GM19099 (cell line): ENCODE measurements around the gene PIK3C2B.
A peak's percentile ranks its signal among the peaks of the same experiment; 100 is the strongest.

Experiments
- POLR2A ChIP-seq: IDR thresholded peaks from 3 replicates; pipeline ENCODE4 v1.6.1; 2011; ENCODE audit warnings: low read depth; ENCODE audit not compliant: insufficient read length; ENCODE audit errors: extremely low read depth

Gene PIK3C2B

DNA sequence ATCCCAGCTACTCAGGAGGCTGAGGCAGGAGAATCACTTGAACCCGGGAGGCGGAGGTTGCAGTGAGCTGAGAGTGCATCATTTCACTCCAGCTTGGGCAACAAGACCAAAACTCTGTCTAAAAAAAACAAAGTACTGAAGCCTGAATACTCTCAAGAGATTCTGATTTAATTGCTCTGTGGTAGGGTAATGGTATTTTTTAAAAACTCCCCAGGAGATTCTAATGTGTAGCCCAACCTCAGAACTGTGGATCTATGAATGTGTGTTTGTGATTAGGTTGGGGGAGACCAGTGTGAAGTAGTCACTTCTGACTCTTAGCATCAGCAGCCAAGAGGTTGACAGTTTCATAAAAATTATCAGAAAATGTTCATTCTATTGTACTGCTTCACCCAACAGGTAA, 21.9 kb downstream of the PIK3C2B start:
- TF ChIP-seq POLR2A = no peak

DNA sequence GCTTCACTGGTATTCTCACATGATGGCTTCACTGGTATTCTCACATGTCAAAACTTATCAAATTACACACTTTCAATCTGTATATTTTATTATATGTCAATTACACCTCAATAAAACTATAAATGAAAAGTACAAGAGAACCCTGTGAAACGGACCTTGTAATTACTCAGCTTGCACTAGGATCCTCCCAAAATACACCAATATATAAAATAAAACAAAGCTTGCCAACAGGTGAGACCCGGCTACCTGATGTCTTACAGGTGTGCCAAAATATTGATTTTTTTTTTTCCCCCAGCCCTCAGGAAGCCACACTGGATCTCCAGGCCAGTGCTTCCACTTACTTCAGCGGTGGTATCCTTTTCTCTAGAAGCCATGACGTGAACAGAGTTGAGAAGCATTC, 22.9 kb downstream of the PIK3C2B start:
- TF ChIP-seq POLR2A = no peak

DNA sequence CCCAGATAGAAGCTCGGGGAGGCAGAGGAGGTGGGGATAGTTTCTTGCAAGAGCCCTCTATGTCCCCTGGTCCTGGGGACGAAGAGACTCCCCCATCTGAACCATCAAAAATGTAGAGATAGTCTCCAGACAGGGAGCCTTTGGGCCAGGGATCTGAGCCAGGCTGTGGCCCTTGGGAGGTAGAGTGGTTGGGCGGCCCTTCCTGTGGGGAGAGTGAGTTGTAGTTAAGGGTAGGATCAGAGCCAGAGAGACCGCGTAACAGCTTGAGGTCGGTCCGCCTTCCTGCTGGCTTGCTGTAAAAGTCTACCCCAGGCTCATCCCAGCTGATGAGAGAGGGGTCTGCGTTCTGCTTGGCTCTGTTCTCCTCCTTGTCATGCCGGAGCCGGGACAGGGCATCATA, 25.3 kb downstream of the PIK3C2B start:
- TF ChIP-seq POLR2A = no peak

DNA sequence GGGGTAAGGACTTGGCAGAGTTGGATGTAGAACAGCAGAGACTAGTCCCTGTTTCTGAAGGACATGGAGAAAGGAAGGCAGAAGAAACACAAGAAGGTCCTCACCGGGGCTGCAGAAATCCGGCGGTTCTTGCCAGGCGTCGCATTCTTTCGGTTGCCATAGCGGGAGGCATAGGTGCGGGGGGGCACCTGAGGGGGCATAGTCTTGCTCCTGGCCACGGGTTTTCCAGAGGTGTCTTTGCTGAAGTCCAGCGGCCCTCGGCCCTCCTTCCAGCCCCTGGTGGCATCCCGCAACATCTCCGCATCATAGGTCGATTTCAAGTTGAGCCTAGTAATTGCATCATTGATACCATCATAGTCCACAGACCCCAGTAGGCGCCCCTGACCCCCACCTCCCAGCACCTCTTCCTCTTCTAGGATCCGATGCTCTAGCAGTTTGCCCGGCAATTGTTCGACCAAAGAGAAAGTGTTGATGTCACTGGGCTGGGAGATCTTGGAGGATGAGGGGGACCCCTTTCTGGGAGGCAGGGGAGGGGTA, 25.8 kb downstream of the PIK3C2B start:
- no peak for TF ChIP-seq POLR2A

DNA sequence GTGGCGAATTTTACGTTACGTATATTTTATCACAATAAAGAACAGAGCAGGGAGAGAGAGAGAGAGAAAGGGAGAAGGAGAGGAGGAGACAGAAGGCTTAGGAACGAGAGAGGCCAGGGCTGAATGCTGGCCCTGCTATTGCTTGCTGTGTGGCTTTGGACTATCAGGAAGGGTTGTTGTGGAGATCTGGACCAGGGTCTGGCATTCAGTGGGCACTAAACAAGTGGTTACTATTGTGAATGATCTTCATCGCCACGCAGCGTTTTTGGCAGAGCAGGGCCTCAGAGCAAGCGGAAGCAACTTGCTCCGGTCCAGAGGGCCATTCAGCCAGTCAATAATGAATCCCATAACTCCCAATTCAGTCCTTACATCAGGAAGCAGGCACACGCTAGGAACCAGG, 26.4 kb downstream of the PIK3C2B start:
- TF ChIP-seq POLR2A = no peak

DNA sequence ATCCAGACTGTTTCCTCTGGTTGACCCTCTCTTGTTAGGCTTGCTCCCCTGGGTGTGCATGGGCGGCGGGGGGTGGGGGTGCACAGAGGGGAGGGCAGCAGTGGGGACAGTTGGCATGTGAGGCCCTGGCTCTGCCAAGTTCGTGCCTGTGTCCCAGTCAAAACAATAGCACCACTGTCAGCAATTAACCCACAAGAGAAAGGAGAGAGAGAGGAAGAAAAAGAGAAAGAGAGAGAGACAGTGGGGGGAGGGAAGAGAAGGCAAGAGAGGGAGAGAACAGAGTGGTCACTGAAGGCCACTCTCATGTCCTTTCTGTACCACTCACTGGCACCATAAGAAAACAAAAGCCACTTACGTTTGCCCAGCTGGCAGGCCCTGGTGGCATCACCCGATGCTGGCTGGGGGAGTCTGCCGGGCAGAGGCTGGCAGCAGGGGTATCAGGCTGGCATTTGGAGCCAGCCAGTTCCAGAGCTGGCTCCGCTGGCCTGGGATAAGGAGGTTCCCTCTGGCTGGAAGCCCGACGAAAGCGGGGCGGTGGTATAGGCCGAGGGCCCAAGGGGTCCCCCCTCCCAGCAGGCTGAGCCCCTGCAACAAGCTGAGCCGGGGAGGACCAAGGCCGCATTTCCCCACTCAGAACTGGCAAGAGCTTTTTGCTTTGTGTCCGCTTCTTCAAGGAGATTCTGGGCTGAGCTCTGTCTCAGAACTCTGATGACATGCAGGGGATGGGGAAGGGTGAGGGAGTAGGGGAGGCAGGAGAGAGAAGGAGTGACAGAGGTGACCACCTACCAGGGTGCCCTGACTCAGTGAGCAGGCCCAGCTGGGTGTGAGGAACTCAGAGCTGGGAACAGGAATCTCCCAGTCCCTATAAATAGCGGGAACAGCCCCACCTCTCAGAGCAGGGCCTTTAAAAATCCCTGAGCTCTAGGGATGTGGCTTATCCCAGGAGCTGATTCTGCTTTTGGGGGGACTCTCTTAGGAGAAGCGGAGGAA, 27.9 kb downstream of the PIK3C2B start:
- no peak for TF ChIP-seq POLR2A

DNA sequence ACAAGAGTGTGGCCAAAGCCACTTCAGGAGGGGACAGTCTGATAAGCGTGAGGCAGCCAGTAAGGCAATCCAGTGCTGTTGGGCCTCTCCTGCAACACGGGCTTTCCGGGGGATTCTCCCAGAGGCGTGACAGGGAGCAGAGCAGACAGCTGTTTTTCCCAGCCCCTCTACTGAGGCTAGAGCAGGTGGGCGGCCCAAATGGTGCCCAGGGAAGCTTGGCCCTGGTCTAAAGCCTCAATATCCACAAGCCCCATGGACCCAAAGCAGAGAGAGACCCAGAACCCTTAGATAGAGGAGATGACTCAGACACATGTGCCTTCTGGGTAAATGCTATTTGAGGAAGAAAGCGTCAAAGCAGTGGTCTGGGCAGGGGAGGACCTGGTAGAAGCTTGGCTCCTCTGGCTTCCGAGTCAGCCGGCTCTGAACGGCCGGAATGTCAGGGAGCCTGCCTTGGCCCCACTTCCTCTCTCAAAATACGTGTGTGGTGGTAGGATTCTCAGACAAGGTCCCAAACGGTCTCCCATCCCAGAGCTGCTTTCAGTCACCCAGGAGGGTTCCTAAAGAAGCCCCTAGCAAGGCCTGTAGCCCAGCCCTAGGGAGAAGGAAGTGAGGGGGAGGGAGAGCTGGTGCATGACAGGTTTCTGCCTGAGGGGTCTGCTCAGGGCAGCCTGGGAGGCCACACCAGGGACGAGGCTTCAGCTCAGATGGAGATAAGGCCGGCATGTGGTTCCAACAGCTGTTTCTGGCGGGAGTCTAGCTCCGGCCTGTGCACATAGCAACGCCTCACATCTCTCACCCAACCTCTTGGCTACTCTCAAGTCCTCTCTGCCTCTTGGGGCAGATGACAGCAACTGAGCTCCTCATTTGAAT, 28.8 kb downstream of the PIK3C2B start:
- TF ChIP-seq POLR2A = peak; percentile 44

DNA sequence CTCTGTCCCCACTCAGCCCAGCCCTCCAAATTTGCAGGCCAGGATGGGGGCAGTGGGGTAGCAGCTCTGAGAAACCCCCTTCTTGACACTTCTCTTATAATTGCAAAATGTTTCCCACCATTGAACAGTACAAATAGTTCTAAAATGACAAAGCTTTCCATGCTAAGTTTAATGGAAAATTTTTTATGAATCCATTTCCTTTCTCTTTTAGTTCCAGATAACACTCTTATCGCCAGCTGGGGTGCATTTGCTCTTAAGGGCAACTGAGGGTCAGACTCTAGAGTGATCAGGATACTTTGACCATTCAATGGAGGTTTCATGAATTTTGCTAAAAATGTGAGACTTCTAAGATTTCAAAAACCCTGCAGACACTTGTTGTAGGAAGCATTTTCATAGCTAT, 29.9 kb downstream of the PIK3C2B start:
- no peak for TF ChIP-seq POLR2A

DNA sequence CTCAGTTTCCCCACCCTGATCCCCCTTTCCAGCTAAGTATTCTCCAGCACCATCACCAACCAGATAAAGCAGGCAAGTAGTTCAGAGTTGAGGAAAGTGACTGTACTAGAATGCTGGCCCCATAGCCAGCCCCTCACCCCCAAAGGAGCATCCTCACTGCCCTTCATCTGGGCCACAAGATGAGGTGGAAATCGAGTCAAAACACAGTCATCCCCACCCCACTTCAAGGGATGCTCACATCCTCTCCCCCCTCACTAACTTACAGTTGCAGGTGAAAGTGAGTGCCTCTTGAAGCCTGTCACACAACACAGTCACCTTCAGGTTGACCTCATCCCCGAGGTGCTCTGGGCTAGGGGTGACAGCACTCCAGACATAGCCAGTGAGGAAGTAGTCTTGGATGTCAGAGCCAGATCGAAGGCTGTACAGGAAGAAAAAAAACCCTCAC, 30.4 kb downstream of the PIK3C2B start:
- no peak for TF ChIP-seq POLR2A

DNA sequence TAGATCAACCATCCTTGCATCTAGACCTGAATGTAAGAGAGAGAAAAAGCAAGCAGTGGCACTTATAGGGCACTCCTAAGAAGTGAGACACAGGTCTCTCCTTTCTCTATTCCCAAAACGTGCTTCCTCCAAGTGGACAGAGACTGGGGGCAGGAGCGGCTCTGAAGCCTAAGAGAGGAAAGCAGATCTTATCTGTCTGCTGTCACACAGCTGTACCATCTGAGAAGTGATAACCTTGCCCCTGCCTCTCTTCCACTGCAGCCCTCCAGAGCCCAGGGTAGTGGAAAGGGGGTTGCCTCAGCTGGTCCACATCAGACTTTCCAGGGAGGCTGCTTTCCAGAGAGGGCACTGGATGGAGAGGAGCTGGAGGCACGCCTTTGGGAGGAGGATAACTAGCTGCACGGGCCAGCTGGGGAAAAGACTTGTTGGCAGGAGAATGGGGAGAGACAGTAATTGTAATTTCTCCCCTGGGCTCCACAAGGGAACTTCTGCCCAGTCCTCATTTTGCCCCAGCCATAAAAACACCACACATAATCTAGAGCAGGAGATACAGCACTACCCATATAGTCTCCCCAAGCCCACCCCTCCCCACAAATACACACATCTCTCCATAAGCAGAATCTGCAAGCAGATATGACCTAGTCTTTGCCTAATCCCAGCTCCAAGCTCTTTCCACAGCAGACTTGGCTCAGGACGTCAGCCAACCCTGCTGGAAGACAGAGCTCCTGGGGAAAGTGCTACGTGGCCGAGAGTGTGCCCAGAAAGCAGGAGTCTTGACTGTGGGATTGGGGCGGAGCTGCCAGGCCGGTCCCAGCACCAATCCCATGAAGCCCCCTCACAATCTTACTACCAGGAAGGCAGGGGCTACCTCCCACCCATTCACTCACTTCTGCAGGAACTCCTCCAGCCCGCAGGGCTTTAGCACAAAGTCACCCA, 31.2 kb downstream of the PIK3C2B start:
- TF ChIP-seq POLR2A = no peak

DNA sequence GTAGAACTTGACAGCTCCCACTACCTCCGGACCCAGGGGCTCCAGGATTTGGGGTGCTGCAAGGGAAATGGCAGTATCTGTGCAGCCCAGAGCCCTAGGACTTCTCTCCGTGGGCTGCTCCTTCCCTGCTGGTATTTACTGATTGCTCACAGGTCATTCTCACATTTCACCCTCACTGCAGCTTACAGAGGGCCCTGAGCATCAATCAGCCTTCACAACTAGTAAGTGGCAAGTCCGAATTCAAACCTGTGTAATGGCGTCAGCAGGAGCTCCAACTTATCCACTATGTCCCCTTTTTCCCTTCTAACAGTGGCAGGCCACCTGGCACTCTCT, 32.4 kb downstream of the PIK3C2B start:
- TF ChIP-seq POLR2A = no peak

DNA sequence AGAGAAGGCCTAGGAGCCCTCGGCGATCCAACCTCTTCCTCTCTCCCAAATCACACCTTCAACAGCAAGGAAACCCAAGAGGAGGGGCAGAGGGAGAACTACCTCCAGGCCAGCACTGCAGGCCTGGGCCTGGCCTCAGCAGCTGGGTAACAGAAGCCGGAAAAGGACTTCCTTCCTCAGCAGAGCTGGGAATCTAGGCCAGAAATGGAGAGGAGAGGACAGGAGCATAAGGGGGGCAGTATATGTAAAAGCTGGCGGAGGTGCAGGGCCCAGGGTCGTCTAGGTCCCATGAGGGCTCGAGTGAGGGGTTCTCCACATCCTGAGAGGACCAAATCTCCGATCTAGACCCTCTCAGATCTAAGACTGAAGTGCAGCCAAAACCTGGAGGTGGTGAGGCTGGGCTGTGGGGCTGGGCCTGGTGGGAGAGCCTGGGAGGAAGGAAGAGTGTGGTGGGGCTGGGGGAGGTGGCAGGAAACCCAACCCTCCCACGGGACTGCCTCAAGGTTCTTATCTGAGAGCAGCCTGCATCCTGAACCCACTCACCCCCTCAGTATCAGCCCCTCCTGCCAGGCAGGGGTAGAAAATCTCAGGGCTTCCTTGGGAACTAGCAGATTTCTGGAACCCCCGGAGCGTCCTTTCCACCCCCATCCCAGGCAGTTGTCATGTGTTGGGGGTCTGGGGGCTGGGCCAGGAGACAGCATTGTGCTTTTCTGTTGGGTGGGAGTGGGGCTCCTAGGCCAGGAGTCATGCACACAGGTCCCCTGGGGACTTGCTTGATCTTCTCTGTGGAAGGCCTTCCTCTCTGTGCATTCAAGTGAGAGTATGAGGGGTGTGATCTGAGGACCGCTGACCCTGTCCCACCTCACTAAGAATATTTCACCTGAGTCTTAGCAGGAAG, 33.0 kb downstream of the PIK3C2B start:
- peak; percentile 32 for TF ChIP-seq POLR2A

DNA sequence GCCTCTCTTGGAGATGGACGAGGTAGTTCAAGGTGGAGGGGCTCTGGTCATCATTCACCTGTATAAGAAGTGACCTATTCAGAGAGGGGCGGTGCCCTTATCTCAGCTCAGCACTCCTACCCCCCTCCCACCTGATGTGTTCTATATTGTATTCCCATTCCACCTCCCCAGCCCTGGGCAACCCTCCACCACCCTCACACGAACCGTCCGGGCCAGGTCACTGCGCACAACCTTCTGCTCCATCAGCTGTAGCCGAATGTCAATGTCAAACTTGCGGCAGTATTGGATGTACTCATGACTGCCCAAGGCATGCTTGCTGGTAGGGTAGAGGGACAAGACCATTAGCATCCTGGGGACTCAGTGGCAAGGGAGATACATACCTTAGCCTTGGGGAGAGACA, 34.3 kb downstream of the PIK3C2B start:
- TF ChIP-seq POLR2A = no peak
